ENCODE measurements around the gene HYOU1. TPM values are rescaled to one million over a fixed set of nuclear protein-coding genes. Genes with fewer than 3 reads are reported as not detected.
A peak's percentile ranks its signal among the peaks of the same experiment; 100 is the strongest.

Gene HYOU1
- total RNA-seq, 1 experiment from 2014 or later = 228 TPM

DNA sequence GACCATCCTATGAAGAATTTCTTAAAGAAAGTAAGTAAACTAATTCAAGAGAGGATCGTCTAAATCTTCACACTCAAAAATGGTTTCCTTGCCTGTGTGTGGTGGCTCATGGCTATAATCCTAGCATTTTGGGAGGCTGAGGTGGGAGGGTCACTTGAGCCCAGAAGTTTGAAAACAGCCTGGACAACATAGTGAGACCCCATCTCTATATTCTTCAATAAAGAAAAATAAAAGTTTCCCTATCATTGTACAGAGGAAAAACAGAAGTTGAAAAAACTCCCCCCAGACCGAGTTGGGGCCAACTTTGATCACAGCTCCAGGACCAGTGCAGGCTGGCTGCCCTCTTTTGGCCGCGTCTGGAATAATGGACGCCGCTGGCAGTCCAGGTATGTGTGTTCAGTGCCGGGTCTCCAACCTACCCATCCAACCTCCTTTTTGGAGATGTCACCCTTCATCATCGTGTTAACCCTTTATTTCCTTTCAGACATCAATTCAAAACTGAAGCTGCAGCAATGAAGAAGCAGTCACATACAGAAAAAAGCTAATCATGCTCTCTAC, 41.9 kb downstream of the HYOU1 start:
- H3K4me1 ChIP-seq (ENCODE audit: insufficient read depth, low read length) = no peaks in the 10 kb centered on the region
- peaks cover 2% of the 10 kb centered on the region for H3K79me1 ChIP-seq (ENCODE audit: insufficient read depth, low read depth, low read length, poor library complexity, severe bottlenecking)
- H3K4me1 Mint-ChIP-seq = peaks cover 9 to 22% of the 10 kb centered on the region in 2 experiments
- no peak overlapping the region for H2BK12ac ChIP-seq (ENCODE audit: insufficient read length, low read depth, low read length)
- peak overlapping the region in 2 of 3 experiments; percentile 30 to 100; a peak in 3 of 7 replicates for H3K27ac Mint-ChIP-seq
- no peak overlapping the region for H3K4ac ChIP-seq (ENCODE audit: low read depth, low read length)
- no CpG with 5 or more reads among the region's 8 CpGs for WGBS (ENCODE audit: extremely low coverage, insufficient read length, low lambda C conversion rate)
- no peak overlapping the region for H3K27ac ChIP-seq (ENCODE audit: insufficient read length, low read depth, low read length)
- H3K23me2 ChIP-seq (ENCODE audit: insufficient read length, low read depth, low read length, poor library complexity, severe bottlenecking) = peaks cover 10% of the 10 kb centered on the region
- no peak overlapping the region for H3K4me2 ChIP-seq (ENCODE audit: insufficient read depth, insufficient read length, low read length)
- H3K27me3 ChIP-seq (ENCODE audit: insufficient read depth, low read length) = no peaks in the 10 kb centered on the region
- H2BK20ac ChIP-seq (ENCODE audit: low read depth, low read length, poor library complexity, severe bottlenecking) = no peak overlapping the region
- H4K20me1 ChIP-seq (ENCODE audit: control insufficient read depth, insufficient read depth, insufficient read length) = no peaks in the 10 kb centered on the region
- DNase-seq = no peak
- no peak overlapping the region for H4K8ac ChIP-seq (replicated peaks; ENCODE audit: insufficient read length, low read depth, low read length)
- H3K23ac ChIP-seq (ENCODE audit: insufficient read length, low read depth, low read length) = no peak overlapping the region
- H2BK5ac ChIP-seq (ENCODE audit: insufficient read length, low read length) = no peak overlapping the region
- peaks cover 14% of the 10 kb centered on the region; the same call in 1 of the 2 replicates for H3K79me2 ChIP-seq (ENCODE audit: insufficient read depth, low read length)
- H3K18ac ChIP-seq (ENCODE audit: insufficient read length, low read depth, low read length) = no peak overlapping the region
- no peak overlapping the region for H2AK5ac ChIP-seq (ENCODE audit: insufficient read length, low read length)
- H3K4me3 Mint-ChIP-seq = peak overlapping the region in 1 of 2 experiments; percentile 11; a peak in 1 of 5 replicates
- H2BK120ac ChIP-seq (ENCODE audit: low read depth, low read length, poor library complexity, severe bottlenecking) = no peak overlapping the region
- H4K5ac ChIP-seq (ENCODE audit: insufficient read length, low read depth, low read length) = no peak overlapping the region
- no peaks in the 10 kb centered on the region for H3K9me3 ChIP-seq (ENCODE audit: control insufficient read depth, low read depth, low read length)
- no peak overlapping the region for H3T11ph ChIP-seq (ENCODE audit: low read length)
- H3K27me3 Mint-ChIP-seq (ENCODE audit: low read depth) = no peaks in the 10 kb centered on the region; the same call in 1 of the 2 replicates
- no peak overlapping the region for H3K56ac ChIP-seq (ENCODE audit: insufficient read length, low read depth, low read length)
- H3K9me3 Mint-ChIP-seq = no peaks in the 10 kb centered on the region
- TF ChIP-seq, protein P1, sequence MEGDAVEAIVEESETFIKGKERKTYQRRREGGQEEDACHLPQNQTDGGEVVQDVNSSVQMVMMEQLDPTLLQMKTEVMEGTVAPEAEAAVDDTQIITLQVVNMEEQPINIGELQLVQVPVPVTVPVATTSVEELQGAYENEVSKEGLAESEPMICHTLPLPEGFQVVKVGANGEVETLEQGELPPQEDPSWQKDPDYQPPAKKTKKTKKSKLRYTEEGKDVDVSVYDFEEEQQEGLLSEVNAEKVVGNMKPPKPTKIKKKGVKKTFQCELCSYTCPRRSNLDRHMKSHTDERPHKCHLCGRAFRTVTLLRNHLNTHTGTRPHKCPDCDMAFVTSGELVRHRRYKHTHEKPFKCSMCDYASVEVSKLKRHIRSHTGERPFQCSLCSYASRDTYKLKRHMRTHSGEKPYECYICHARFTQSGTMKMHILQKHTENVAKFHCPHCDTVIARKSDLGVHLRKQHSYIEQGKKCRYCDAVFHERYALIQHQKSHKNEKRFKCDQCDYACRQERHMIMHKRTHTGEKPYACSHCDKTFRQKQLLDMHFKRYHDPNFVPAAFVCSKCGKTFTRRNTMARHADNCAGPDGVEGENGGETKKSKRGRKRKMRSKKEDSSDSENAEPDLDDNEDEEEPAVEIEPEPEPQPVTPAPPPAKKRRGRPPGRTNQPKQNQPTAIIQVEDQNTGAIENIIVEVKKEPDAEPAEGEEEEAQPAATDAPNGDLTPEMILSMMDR (conservative IDR thresholded peaks at IDR 0.05) = peak; percentile 34; the same call in 2 of the 3 replicates
- H2BK15ac ChIP-seq (ENCODE audit: low read depth, low read length) = no peak overlapping the region
- H3K14ac ChIP-seq (ENCODE audit: insufficient read depth, low read length) = no peak overlapping the region
- peaks cover 57 to 81% (median 72%) of the 10 kb centered on the region in 3 experiments for H3K36me3 Mint-ChIP-seq (ENCODE audit: insufficient read depth in 1 of 3, low read depth in 3 of 3)
- no peak overlapping the region for H4K91ac ChIP-seq (ENCODE audit: insufficient read length, low read depth, low read length)
- no peak overlapping the region for H3K9ac ChIP-seq (ENCODE audit: extremely low read depth, insufficient read length, low read length)
- H2AFZ ChIP-seq (ENCODE audit: low read length) = no peak overlapping the region

All from H9 (cell line).